SU-DHL-6 (cell line): ENCODE data around the gene IGF2BP2.

ENCODE experiments used
- H2AFZ ChIP-seq: fragments of 200-600 bp; sonication (generic); 2 replicates; pipeline ENCODE4 v1.6.1; 2014; ENCODE audit warnings: low read depth, mild to moderate bottlenecking, moderate library complexity, mixed read lengths, antibody characterized with exemption, low read length; ENCODE audit not compliant: severe bottlenecking
- H3F3A ChIP-seq: fragments of 200-600 bp; shearing (Covaris generic); 2 replicates; pipeline ENCODE4 v1.6.0; 2016; ENCODE audit warnings: antibody characterized with exemption, mild to moderate bottlenecking; ENCODE audit not compliant: insufficient read depth
- H3K27ac ChIP-seq: fragments of 200-600 bp; sonication (generic); 2 replicates; pipeline ENCODE4 v1.5.1; 2016; ENCODE audit warnings: low read depth, mild to moderate bottlenecking, low read length, moderate library complexity, mixed read lengths
- H3K27me3 ChIP-seq: fragments of 200-600 bp; sonication (generic), shearing (Covaris generic); 2 replicates; pipeline ENCODE4 v1.6.0; 2014; ENCODE audit warnings: mild to moderate bottlenecking, low read length
- H3K36me3 ChIP-seq: fragments of 200-600 bp; sonication (generic); 2 replicates; pipeline ENCODE4 v1.6.1; 2014; ENCODE audit warnings: mild to moderate bottlenecking, low read length, mixed read lengths
- H3K4me2 ChIP-seq: fragments of 300-600, 200-600 bp; shearing (Covaris generic), sonication (generic); 2 replicates; pipeline ENCODE4 v1.6.0; 2014; ENCODE audit warnings: low read length, low read depth, mild to moderate bottlenecking; ENCODE audit not compliant: poor library complexity, severe bottlenecking
- H3K4me3 ChIP-seq: fragments of 200-600 bp; sonication (generic); 2 replicates; pipeline ENCODE4 v1.5.1; 2014; ENCODE audit warnings: antibody characterized with exemption, low read length, mild to moderate bottlenecking, mixed read lengths; ENCODE audit not compliant: insufficient read depth, poor library complexity, severe bottlenecking
- H3K79me2 ChIP-seq: fragments of 200-600 bp; sonication (generic); 2 replicates; pipeline ENCODE4 v1.6.1; 2014; ENCODE audit warnings: mild to moderate bottlenecking, low read length, moderate library complexity; ENCODE audit not compliant: insufficient read depth
- H3K9ac ChIP-seq: fragments of 200-600 bp; sonication (generic); 2 replicates; pipeline ENCODE4 v1.7.0; 2014; ENCODE audit warnings: mild to moderate bottlenecking, low read length
- H3K9me2 ChIP-seq: fragments of 200-600 bp; sonication (generic); replicated peaks from 2 replicates; pipeline ENCODE4 v1.6.1; 2014; ENCODE audit warnings: low read length; ENCODE audit not compliant: insufficient read depth
- H3K9me3 ChIP-seq: fragments of 200-600 bp; sonication (generic); 2 replicates; pipeline ENCODE4 v1.6.1; 2014; ENCODE audit warnings: low read length, mixed read lengths; ENCODE audit not compliant: insufficient read depth
- H4K20me1 ChIP-seq: fragments of 200-600 bp; sonication (generic); 2 replicates; pipeline ENCODE4 v1.6.1; 2014; ENCODE audit warnings: low read depth, mild to moderate bottlenecking, antibody characterized with exemption, low read length, moderate library complexity, mixed read lengths
- EZH2phosphoT487 ChIP-seq: fragments of 200-600 bp; sonication (generic), shearing (Covaris generic); conservative IDR thresholded peaks from 2 replicates; pipeline ENCODE4 v1.6.1; 2018; ENCODE audit warnings: mild to moderate bottlenecking, antibody characterized with exemption, low read length, moderate library complexity, mixed read lengths
- TF ChIP-seq, protein P1 (sequence below): fragments of 200-600 bp; sonication (generic); IDR thresholded peaks from one replicate; pipeline ENCODE4 v1.5.1; 2017; ENCODE audit warnings: antibody characterized with exemption, mild to moderate bottlenecking, low read length, moderate library complexity; ENCODE audit not compliant: insufficient read depth, poor library complexity, severe bottlenecking

IGF2BP2 gene

DNA sequence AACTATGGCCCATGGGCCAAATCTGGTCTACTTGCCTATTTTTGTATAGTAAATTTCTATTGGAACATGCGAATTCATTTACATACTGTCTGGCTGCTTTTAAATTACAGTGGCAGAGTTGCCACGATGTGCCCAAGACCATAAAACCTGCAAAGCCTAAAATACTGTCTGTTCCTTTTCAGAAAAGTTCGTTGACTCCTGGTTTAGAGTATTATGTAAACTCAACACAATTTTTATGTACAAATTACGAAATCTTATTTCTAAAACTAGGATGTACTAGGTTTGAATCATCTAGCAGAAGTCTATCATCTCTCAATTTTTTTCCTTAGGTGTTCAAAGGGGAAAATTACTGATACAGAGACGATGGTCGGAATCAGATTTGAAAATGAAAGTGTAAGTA is 211.8 kb downstream of the IGF2BP2 start:
- H3K27me3 ChIP-seq: no peaks in the 10 kb centered on the region
- no peak overlapping the region for H3K9ac ChIP-seq
- no peaks in the 10 kb centered on the region for H3F3A ChIP-seq
- no peak overlapping the region for H3K4me2 ChIP-seq
- no peak overlapping the region for H3K4me3 ChIP-seq
- TF ChIP-seq, protein P1, sequence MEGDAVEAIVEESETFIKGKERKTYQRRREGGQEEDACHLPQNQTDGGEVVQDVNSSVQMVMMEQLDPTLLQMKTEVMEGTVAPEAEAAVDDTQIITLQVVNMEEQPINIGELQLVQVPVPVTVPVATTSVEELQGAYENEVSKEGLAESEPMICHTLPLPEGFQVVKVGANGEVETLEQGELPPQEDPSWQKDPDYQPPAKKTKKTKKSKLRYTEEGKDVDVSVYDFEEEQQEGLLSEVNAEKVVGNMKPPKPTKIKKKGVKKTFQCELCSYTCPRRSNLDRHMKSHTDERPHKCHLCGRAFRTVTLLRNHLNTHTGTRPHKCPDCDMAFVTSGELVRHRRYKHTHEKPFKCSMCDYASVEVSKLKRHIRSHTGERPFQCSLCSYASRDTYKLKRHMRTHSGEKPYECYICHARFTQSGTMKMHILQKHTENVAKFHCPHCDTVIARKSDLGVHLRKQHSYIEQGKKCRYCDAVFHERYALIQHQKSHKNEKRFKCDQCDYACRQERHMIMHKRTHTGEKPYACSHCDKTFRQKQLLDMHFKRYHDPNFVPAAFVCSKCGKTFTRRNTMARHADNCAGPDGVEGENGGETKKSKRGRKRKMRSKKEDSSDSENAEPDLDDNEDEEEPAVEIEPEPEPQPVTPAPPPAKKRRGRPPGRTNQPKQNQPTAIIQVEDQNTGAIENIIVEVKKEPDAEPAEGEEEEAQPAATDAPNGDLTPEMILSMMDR: no peak
- TF ChIP-seq EZH2phosphoT487: no peak
- no peak overlapping the region for H2AFZ ChIP-seq
- peaks cover 23% of the 10 kb centered on the region for H3K36me3 ChIP-seq
- H3K27ac ChIP-seq: no peak overlapping the region
- no peaks in the 10 kb centered on the region for H4K20me1 ChIP-seq
- no peaks in the 10 kb centered on the region for H3K9me3 ChIP-seq
- H3K79me2 ChIP-seq: no peaks in the 10 kb centered on the region
- no peaks in the 10 kb centered on the region for H3K9me2 ChIP-seq

DNA sequence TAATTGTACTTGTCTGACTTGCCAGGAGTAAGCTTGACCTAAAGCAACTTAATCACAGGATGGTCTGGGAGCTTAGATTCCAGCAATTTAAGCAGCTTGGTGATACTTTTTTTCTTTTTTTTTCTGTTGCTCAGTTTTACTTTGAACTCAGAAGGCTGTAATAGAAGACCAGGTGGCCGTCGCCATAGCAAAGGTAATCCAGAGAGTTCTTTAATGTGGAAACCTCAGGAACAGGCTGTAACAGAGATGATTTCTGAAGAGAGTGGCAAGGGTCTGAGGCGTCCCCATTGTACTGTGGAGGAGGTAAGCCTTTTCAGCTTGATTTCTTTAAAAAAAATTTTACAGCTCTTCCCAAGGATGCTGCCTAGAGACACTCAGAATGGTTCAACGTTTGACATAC is 218.6 kb downstream of the IGF2BP2 start:
- Histone ChIP-seq H3K9ac (no peak overlapping the region), H3K36me3 (peaks cover 14% of the 10 kb centered on the region; the same call in 1 of the 2 replicates), H3K27ac (no peak overlapping the region), H3K4me3 (no peak overlapping the region), H4K20me1 (no peaks in the 10 kb centered on the region; the same call in 1 of the 2 replicates), H3K27me3 (no peaks in the 10 kb centered on the region), H3K79me2 (no peaks in the 10 kb centered on the region), H2AFZ (no peak overlapping the region), H3K4me2 (no peak overlapping the region), H3F3A (no peaks in the 10 kb centered on the region), H3K9me2 (no peaks in the 10 kb centered on the region), H3K9me3 (no peaks in the 10 kb centered on the region)
- TF ChIP-seq, protein P1: no peak
- no peak for TF ChIP-seq EZH2phosphoT487

DNA sequence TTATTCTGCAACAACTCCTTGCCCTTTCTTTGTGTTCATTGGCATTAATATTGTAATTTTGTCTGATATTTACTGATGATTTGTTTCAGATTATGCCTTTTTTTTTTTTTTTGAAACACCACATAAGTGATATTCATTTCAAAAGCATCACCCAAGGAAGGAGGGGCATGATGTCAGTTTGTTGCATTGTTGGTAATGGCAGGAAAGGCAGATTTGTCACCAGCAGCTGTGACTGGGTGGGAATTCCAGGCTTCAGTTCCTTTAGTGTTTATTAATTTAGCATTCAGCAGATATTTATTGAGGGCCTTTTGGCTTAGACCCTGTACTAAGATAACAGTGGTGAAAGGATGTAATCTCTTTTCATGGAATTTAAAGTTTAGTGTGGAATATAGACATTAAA is 219.3 kb downstream of the IGF2BP2 start:
- Histone ChIP-seq H3K4me3 (no peak overlapping the region), H3K9ac (no peak overlapping the region), H3F3A (no peaks in the 10 kb centered on the region), H3K27me3 (no peaks in the 10 kb centered on the region), H3K9me3 (no peaks in the 10 kb centered on the region), H3K27ac (no peak overlapping the region), H2AFZ (no peak overlapping the region), H4K20me1 (no peaks in the 10 kb centered on the region; the same call in 1 of the 2 replicates), H3K4me2 (no peak overlapping the region), H3K36me3 (peaks cover 14% of the 10 kb centered on the region; the same call in 1 of the 2 replicates), H3K79me2 (no peaks in the 10 kb centered on the region), H3K9me2 (no peaks in the 10 kb centered on the region)
- TF ChIP-seq, protein P1: no peak
- no peak for TF ChIP-seq EZH2phosphoT487

DNA sequence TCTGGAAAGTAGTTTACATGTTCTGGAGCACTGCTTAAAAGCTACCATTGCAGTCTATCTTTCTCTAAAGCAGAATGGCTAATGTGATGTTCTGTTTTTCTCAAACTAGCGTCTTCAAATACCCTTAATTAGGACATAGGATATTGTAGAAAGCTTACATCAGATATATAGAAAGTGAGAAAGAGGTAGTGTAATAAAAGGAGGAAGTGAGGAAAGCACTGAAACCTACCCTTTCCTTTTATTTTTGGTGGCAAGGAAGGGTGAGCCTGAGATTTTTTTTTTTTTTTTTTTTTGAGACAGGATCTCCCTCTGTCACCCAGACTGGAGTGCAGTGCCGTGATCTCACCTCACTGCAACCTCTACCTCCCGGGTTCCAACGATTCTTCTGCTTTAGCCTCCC is 229.3 kb downstream of the IGF2BP2 start:
- H3K9ac ChIP-seq: no peak overlapping the region
- H3K9me3 ChIP-seq: no peaks in the 10 kb centered on the region
- no peaks in the 10 kb centered on the region; the same call in 1 of the 2 replicates for H3K36me3 ChIP-seq
- H3K4me2 ChIP-seq: peak overlapping the region; percentile 30
- H3K27me3 ChIP-seq: no peaks in the 10 kb centered on the region
- H3K4me3 ChIP-seq: no peak overlapping the region
- no peaks in the 10 kb centered on the region; the same call in 1 of the 2 replicates for H3K79me2 ChIP-seq
- H3F3A ChIP-seq: peaks cover 4% of the 10 kb centered on the region; the same call in 1 of the 2 replicates
- H3K27ac ChIP-seq: peak overlapping the region; percentile 60
- TF ChIP-seq, protein P1: no peak
- TF ChIP-seq EZH2phosphoT487: no peak
- H4K20me1 ChIP-seq: no peaks in the 10 kb centered on the region
- no peaks in the 10 kb centered on the region for H3K9me2 ChIP-seq
- H2AFZ ChIP-seq: no peak overlapping the region
